SK-N-SH treated with all-trans-retinoic acid at 6 μM for 48 hours (cell line): ENCODE measurements around the gene USP6NL.

Experiments
- ARNTL ChIP-seq: fragments of 450-650 bp; formaldehyde crosslinking; IDR thresholded peaks from 2 replicates; pipeline ENCODE4 v1.5.0; 2020; ENCODE audit warnings: low read depth, mild to moderate bottlenecking, moderate library complexity, borderline replicate concordance
- BACH2 ChIP-seq: fragments of 250-450 bp; sonication (Bioruptor Pico); IDR thresholded peaks from 2 replicates; pipeline ENCODE4 v1.9.0; 2021; ENCODE audit warnings: mild to moderate bottlenecking, borderline replicate concordance
- CREB5 ChIP-seq: fragments of 250-450 bp; sonication (Bioruptor Pico); IDR thresholded peaks from 2 replicates; pipeline ENCODE4 v1.5.1; 2020; ENCODE audit warnings: low read depth, mild to moderate bottlenecking, moderate library complexity
- CSDC2 ChIP-seq: fragments of 250-450 bp; sonication (Bioruptor Pico); IDR thresholded peaks from 2 replicates; pipeline ENCODE4 v1.5.0; 2020; ENCODE audit warnings: mild to moderate bottlenecking, moderate library complexity
- ESRRG ChIP-seq: fragments of 250-450 bp; sonication (Bioruptor Pico); IDR thresholded peaks from 2 replicates; pipeline ENCODE4 v1.6.1; 2021; ENCODE audit warnings: mild to moderate bottlenecking
- PATZ1 ChIP-seq: fragments of 250-450 bp; sonication (Bioruptor Pico); IDR thresholded peaks from 2 replicates; pipeline ENCODE4 v1.8.0; 2020; ENCODE audit warnings: mild to moderate bottlenecking, moderate library complexity, borderline replicate concordance
- RARB ChIP-seq: fragments of 250-450 bp; sonication (Bioruptor Pico); IDR thresholded peaks from 2 replicates; pipeline ENCODE4 v1.8.0; 2021; ENCODE audit warnings: mild to moderate bottlenecking, moderate library complexity
- TSHZ2 ChIP-seq: fragments of 250-450 bp; sonication (Bioruptor Pico); IDR thresholded peaks from 2 replicates; pipeline ENCODE4 v1.5.0; 2020; ENCODE audit warnings: mild to moderate bottlenecking, moderate library complexity
- ZFP30 ChIP-seq: fragments of 450-650 bp; formaldehyde crosslinking; IDR thresholded peaks from 2 replicates; pipeline ENCODE4 v1.5.0; 2022; ENCODE audit warnings: mild to moderate bottlenecking, moderate library complexity
- ZNF565 ChIP-seq: fragments of 450-650 bp; formaldehyde crosslinking; conservative IDR thresholded peaks from 2 replicates; pipeline ENCODE4 v1.5.0; 2020; ENCODE audit warnings: low read depth, mild to moderate bottlenecking, moderate library complexity
- ZNF70 ChIP-seq: fragments of 450-650 bp; formaldehyde crosslinking; IDR thresholded peaks from 2 replicates; pipeline ENCODE4 v1.5.0; 2020; ENCODE audit warnings: mild to moderate bottlenecking, moderate library complexity
- ZNF8 ChIP-seq: fragments of 450-650 bp; formaldehyde crosslinking; IDR thresholded peaks from 2 replicates; pipeline ENCODE4 v1.5.0; 2020; ENCODE audit warnings: mild to moderate bottlenecking, moderate library complexity
- TF ChIP-seq, protein P1 (sequence below): fragments of 250-450 bp; sonication (Bioruptor Pico); IDR thresholded peaks from 2 replicates; pipeline ENCODE4 v1.5.1; 2021; ENCODE audit warnings: mild to moderate bottlenecking, moderate library complexity

GRCh38 chr10:11479300-11479699 is 132.2 kb downstream of the USP6NL start:
- TF ChIP-seq ZNF8 (no peak), ZNF70 (CRISPR knock-in tag) (no peak), RARB (CRISPR knock-in tag) (no peak), ARNTL (CRISPR knock-in tag) (no peak), CSDC2 (CRISPR knock-in tag) (no peak), ZFP30 (CRISPR knock-in tag) (no peak), TSHZ2 (CRISPR knock-in tag) (no peak), CREB5 (no peak), BACH2 (CRISPR knock-in tag) (no peak), ZNF565 (no peak), PATZ1 (CRISPR knock-in tag) (no peak), ESRRG (no peak)
- TF ChIP-seq, protein P1, sequence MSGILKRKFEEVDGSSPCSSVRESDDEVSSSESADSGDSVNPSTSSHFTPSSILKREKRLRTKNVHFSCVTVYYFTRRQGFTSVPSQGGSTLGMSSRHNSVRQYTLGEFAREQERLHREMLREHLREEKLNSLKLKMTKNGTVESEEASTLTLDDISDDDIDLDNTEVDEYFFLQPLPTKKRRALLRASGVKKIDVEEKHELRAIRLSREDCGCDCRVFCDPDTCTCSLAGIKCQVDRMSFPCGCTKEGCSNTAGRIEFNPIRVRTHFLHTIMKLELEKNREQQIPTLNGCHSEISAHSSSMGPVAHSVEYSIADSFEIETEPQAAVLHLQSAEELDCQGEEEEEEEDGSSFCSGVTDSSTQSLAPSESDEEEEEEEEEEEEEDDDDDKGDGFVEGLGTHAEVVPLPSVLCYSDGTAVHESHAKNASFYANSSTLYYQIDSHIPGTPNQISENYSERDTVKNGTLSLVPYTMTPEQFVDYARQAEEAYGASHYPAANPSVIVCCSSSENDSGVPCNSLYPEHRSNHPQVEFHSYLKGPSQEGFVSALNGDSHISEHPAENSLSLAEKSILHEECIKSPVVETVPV (CRISPR knock-in tag) = no peak
